ENCODE measurements around the gene ADAMTS13.
"Not testable (repeated sequence)": the region's sequence is repeated elsewhere in the genome, so short reads cannot be mapped to it uniquely, and the experiment has no call there.

The ADAMTS13 gene

GRCh38 chr9:133421615-133422542 is at the start of gene ADAMTS13:
Gene ADAMTS13 (plus strand): TSS chr9:133422367. CDS start chr9:133422444, 77 bp downstream.
- no peak for DNase-seq

- DNase-seq, result no peak
Measured at GRCh38 chr9:133374612-133375115, 47.5 kb upstream of the ADAMTS13 start.

- no peak for DNase-seq
Measured at GRCh38 chr9:133375116-133375723, 46.9 kb upstream of the ADAMTS13 start.

- DNase-seq, result peak; percentile 92
Measured at GRCh38 chr9:133375724-133376654, 46.2 kb upstream of the ADAMTS13 start, which contains the start of the genes STKLD1 and SURF4. Gene STKLD1 (plus strand): TSS chr9:133376366. CDS start chr9:133376474, 108 bp downstream. Gene SURF4 (minus strand): TSS chr9:133376060. CDS start chr9:133375969, 91 bp downstream.

- DNase-seq, result not testable (repeated sequence)
Measured at GRCh38 chr9:133377280-133377679, 44.9 kb upstream of the ADAMTS13 start.

GRCh38 chr9:133377721-133378216 is 44.4 kb upstream of the ADAMTS13 start:
- DNase-seq, result no peak

GRCh38 chr9:133378408-133378962 is 43.7 kb upstream of the ADAMTS13 start:
- DNase-seq, result no peak

GRCh38 chr9:133379153-133380086 is 42.7 kb upstream of the ADAMTS13 start:
- no peak for DNase-seq

- DNase-seq, result no peak
Measured at GRCh38 chr9:133380734-133381133, 41.4 kb upstream of the ADAMTS13 start.

GRCh38 chr9:133382507-133383141 is 39.5 kb upstream of the ADAMTS13 start:
- DNase-seq, result no peak

- DNase-seq, result no peak
Measured at GRCh38 chr9:133383438-133383837, 38.7 kb upstream of the ADAMTS13 start.

GRCh38 chr9:133384736-133385321 is 37.3 kb upstream of the ADAMTS13 start:
- no peak for DNase-seq

GRCh38 chr9:133385452-133385851 is 36.7 kb upstream of the ADAMTS13 start:
- no peak for DNase-seq

GRCh38 chr9:133386338-133386737 is 35.8 kb upstream of the ADAMTS13 start:
- no peak for DNase-seq

- DNase-seq, result no peak
Measured at GRCh38 chr9:133387680-133388079, 34.5 kb upstream of the ADAMTS13 start.

- no peak for DNase-seq
Measured at GRCh38 chr9:133389025-133389557, 33.1 kb upstream of the ADAMTS13 start.

GRCh38 chr9:133389562-133389961 is 32.6 kb upstream of the ADAMTS13 start:
- no peak for DNase-seq

GRCh38 chr9:133390713-133391112 is 31.5 kb upstream of the ADAMTS13 start:
- DNase-seq, result no peak

GRCh38 chr9:133391449-133391848 is 30.7 kb upstream of the ADAMTS13 start:
- not testable (repeated sequence) for DNase-seq

- DNase-seq, result not testable (repeated sequence)
Measured at GRCh38 chr9:133392308-133392707, 29.9 kb upstream of the ADAMTS13 start.

Measured in T1000 (cell line).